ENCODE measurements around the gene MBNL2.

The MBNL2 gene

GRCh38 chr13:97356592-97356991 is 134.5 kb downstream of the MBNL2 start:
- Mint-ChIP-seq H3K4me3 (no peak overlapping the region), H3K9me3 (no peaks in the 10 kb centered on the region), H3K4me1 (peaks cover 3% of the 10 kb centered on the region), H3K27me3 (no peaks in the 10 kb centered on the region), H3K36me3 (peaks cover 35% of the 10 kb centered on the region), H3K27ac (no peak overlapping the region)
- DNase-seq (ENCODE audit: low spot score in 2 of 2) (no peak), ATAC-seq (ENCODE audit: low read depth) (no peak)

DNA sequence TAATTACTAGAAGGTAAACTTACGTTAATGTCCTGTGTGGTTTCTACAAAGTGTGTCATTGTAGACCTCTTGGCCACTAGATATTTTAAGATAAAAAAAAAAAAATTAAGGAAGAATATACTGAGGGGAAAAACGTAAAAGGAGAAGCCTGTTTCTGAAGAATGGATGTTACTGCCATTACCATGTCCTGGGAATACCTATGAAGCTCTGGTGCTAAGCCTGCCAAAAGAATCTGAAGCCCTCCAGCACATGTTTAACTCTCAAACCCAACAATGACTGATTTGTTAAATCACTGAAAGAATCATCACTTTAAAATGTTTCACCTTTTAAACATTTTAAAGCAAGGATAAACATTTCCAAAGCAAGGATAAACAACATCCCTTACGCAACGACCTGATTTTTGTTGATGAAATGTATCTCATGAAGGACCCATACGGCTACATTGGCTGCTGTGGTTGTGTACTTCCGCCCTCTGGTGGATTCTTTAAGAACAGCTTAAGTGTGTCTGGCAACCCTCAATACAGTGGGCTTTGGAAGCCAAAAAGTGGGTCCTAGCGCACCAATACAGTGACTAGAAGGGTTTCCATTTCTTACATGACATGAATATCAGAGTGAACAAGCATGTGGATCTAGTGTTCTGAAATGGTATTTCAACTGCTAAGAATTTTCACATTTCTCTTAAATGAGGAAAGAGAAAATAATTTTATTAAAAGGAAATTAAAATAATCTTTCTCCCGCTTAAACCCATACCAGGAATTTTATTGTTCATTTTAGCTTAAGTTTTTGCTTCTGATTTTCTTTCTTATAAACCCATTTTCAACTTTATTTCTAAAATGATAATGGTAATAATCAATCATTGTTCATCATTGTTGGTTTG is 137.3 kb downstream of the MBNL2 start:
- Mint-ChIP-seq H3K36me3 (peaks cover 45% of the 10 kb centered on the region), H3K27me3 (no peaks in the 10 kb centered on the region), H3K9me3 (no peaks in the 10 kb centered on the region), H3K27ac (no peak overlapping the region), H3K4me1 (peaks cover 11% of the 10 kb centered on the region), H3K4me3 (no peak overlapping the region)
- DNase-seq (ENCODE audit: low spot score in 2 of 2) (peak; percentile 42 to 49), ATAC-seq (ENCODE audit: low read depth) (peak; percentile 89)

- H3K36me3 Mint-ChIP-seq = peaks cover 46% of the 10 kb centered on the region
- no peak overlapping the region for H3K27ac Mint-ChIP-seq
- H3K4me3 Mint-ChIP-seq = no peak overlapping the region
- ATAC-seq (ENCODE audit: low read depth) = no peak
- no peak for DNase-seq (ENCODE audit: low spot score in 2 of 2)
- H3K4me1 Mint-ChIP-seq = peaks cover 11% of the 10 kb centered on the region
- H3K27me3 Mint-ChIP-seq = no peaks in the 10 kb centered on the region
- H3K9me3 Mint-ChIP-seq = no peaks in the 10 kb centered on the region
Observed at GRCh38 chr13:97360610-97361009, 138.5 kb downstream of the MBNL2 start.

DNA sequence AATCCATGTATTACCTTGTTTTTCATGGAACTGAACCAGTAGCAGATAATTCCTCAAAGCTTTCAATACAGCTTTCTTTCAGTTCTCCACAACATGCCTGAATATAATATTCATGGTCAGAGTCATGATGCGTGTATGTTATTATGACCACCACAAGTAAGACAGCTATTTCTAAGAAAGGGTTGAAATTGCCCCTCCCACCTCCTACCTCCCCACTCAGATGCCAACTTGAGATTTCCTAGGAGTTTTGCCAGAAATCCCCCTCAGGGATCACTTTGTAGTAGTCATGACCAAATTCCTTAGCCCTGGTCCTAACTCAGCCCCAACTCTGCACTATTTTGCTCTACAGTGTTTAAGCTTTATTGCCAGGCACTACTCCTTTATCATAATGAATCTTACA is 141.9 kb downstream of the MBNL2 start:
- DNase-seq (ENCODE audit: low spot score in 2 of 2) = no peak
- Mint-ChIP-seq H3K27ac (no peak overlapping the region), H3K27me3 (no peaks in the 10 kb centered on the region), H3K4me1 (peaks cover 24% of the 10 kb centered on the region), H3K36me3 (peaks cover 51% of the 10 kb centered on the region), H3K4me3 (no peak overlapping the region), H3K9me3 (no peaks in the 10 kb centered on the region)
- no peak for ATAC-seq (ENCODE audit: low read depth)

- DNase-seq (ENCODE audit: low spot score in 2 of 2) (no peak), ATAC-seq (ENCODE audit: low read depth) (no peak)
- Mint-ChIP-seq H3K4me3 (no peak overlapping the region), H3K27ac (no peak overlapping the region), H3K27me3 (no peaks in the 10 kb centered on the region), H3K9me3 (no peaks in the 10 kb centered on the region), H3K36me3 (peaks cover 48% of the 10 kb centered on the region), H3K4me1 (peaks cover 24% of the 10 kb centered on the region)
Observed at GRCh38 chr13:97364827-97365226, 142.7 kb downstream of the MBNL2 start.

DNA sequence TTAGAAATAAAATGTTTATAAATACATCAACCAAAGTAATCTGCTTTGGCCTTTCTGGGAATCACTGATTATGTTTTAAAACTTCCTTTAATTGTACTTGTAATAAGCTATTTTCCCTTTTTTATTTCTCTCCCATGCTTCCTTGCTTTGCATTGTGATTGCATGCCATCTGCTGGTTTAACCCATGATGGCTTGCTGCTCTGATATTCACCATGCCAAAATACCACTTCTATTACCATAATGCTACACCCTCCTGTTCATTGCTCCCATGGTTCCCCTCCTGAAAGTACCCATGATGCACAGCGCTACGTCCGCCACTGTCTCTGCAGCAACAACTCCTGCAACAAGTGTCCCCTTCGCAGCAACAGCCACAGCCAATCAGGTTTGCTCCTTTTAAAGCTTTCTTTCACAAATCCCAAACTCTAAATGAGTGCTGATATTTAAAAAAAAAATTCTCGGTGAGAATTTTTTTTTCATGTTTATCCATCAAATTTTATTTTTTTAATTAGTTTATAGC is 144.1 kb downstream of the MBNL2 start:
- no peak for ATAC-seq (ENCODE audit: low read depth)
- Mint-ChIP-seq H3K36me3 (peaks cover 45% of the 10 kb centered on the region), H3K4me1 (peaks cover 24% of the 10 kb centered on the region)

GRCh38 chr13:97367016-97367822 is 145.1 kb downstream of the MBNL2 start:
- Mint-ChIP-seq H3K9me3 (no peaks in the 10 kb centered on the region), H3K36me3 (peaks cover 43% of the 10 kb centered on the region), H3K4me1 (peaks cover 23% of the 10 kb centered on the region), H3K27ac (peak overlapping the region; percentile 49), H3K4me3 (no peak overlapping the region), H3K27me3 (no peaks in the 10 kb centered on the region)
- DNase-seq (ENCODE audit: low spot score in 2 of 2) (no peak), ATAC-seq (ENCODE audit: low read depth) (no peak)

More for the DNA sequence above, 144.1 kb downstream of the MBNL2 start:
- peak overlapping the region; percentile 15 for H3K27ac Mint-ChIP-seq
- no peak for DNase-seq (ENCODE audit: low spot score in 2 of 2)
- no peaks in the 10 kb centered on the region for H3K27me3 Mint-ChIP-seq
- no peak overlapping the region for H3K4me3 Mint-ChIP-seq
- H3K9me3 Mint-ChIP-seq = no peaks in the 10 kb centered on the region

- Mint-ChIP-seq H3K4me3 (peak overlapping the region; percentile 78), H3K36me3 (peaks cover 27% of the 10 kb centered on the region), H3K4me1 (peaks cover 15% of the 10 kb centered on the region), H3K27me3 (no peaks in the 10 kb centered on the region), H3K27ac (peak overlapping the region; percentile 73), H3K9me3 (no peaks in the 10 kb centered on the region)
- ATAC-seq (ENCODE audit: low read depth) (peak; percentile 63), DNase-seq (ENCODE audit: low spot score in 2 of 2) (no peak)
Observed at GRCh38 chr13:97369261-97369893, 147.2 kb downstream of the MBNL2 start.

DNA sequence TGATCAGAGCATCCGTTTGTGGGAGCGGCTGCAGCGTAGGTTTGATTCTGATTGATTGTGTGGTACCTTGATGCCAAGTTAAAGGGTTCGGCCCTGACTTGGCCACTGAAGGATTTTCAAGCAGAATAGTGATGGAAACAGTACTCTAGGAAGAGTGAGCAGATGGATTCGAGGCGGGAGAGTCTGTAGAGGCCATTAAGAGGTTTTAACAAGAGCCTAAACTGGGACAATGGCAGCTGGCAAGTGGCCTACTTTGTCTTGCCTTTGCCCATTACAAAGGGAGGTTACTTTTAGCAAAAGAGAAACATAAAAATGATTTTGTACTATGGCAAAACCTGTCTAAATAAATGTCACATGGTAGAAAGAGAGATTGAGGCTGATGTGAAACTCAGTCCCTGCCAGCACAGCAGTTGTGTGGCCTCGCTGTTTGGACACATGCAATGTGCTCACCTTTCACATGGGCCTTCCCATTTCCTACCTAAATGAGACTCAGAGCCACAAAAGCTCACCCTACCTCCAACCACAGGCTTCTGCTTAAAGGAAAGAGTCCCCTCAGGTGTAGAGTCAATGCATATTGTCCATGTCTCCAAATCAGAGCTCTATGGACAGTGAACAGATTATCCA is 149.5 kb downstream of the MBNL2 start:
- H3K4me3 Mint-ChIP-seq = no peak overlapping the region
- peaks cover 12% of the 10 kb centered on the region for H3K4me1 Mint-ChIP-seq
- no peak for DNase-seq (ENCODE audit: low spot score in 2 of 2)
- H3K27me3 Mint-ChIP-seq = no peaks in the 10 kb centered on the region
- ATAC-seq (ENCODE audit: low read depth) = no peak
- peaks cover 34% of the 10 kb centered on the region for H3K36me3 Mint-ChIP-seq
- no peak overlapping the region for H3K27ac Mint-ChIP-seq
- no peaks in the 10 kb centered on the region for H3K9me3 Mint-ChIP-seq

DNA sequence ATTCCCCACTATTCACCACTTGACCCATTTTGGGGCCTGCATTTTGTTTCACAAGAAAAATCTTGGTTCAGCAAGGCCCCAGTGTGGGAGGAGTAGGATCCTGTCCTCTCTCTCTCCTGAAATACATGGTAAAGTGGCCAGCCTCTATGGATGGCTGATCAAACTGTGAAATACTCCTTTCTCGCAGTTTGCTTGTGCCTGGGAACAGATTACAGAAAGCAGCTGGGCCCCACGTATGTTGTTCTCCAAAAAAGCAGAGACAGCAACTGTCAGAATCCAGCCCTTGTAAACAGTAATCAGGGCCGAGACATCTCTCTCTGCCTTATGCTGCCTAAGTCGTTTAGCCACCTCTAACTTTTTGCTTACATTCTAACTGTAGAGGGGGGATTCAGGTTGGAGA is 150.8 kb downstream of the MBNL2 start:
- Mint-ChIP-seq H3K4me1 (peaks cover 6% of the 10 kb centered on the region), H3K27ac (no peak overlapping the region), H3K36me3 (peaks cover 27% of the 10 kb centered on the region), H3K9me3 (no peaks in the 10 kb centered on the region), H3K27me3 (no peaks in the 10 kb centered on the region), H3K4me3 (no peak overlapping the region)
- DNase-seq (ENCODE audit: low spot score in 2 of 2) (no peak), ATAC-seq (ENCODE audit: low read depth) (no peak)

GRCh38 chr13:97373787-97374186 is 151.7 kb downstream of the MBNL2 start:
- Mint-ChIP-seq H3K9me3 (no peaks in the 10 kb centered on the region), H3K27me3 (no peaks in the 10 kb centered on the region), H3K27ac (no peak overlapping the region), H3K4me1 (peaks cover 2% of the 10 kb centered on the region), H3K36me3 (peaks cover 27% of the 10 kb centered on the region), H3K4me3 (no peak overlapping the region)
- ATAC-seq (ENCODE audit: low read depth) (no peak), DNase-seq (ENCODE audit: low spot score in 2 of 2) (no peak)

- H3K27ac Mint-ChIP-seq = no peak overlapping the region
- H3K27me3 Mint-ChIP-seq = no peaks in the 10 kb centered on the region
- H3K36me3 Mint-ChIP-seq = peaks cover 31% of the 10 kb centered on the region
- no peaks in the 10 kb centered on the region for H3K4me1 Mint-ChIP-seq
- no peaks in the 10 kb centered on the region for H3K9me3 Mint-ChIP-seq
- no peak for DNase-seq (ENCODE audit: low spot score in 2 of 2)
- H3K4me3 Mint-ChIP-seq = no peak overlapping the region
- no peak for ATAC-seq (ENCODE audit: low read depth)
Observed at GRCh38 chr13:97376981-97377380, 154.8 kb downstream of the MBNL2 start.

- DNase-seq (ENCODE audit: low spot score in 2 of 2) (no peak), ATAC-seq (ENCODE audit: low read depth) (no peak)
- Mint-ChIP-seq H3K4me3 (no peak overlapping the region), H3K9me3 (no peaks in the 10 kb centered on the region), H3K4me1 (peaks cover 2% of the 10 kb centered on the region), H3K27me3 (no peaks in the 10 kb centered on the region), H3K27ac (no peak overlapping the region), H3K36me3 (peaks cover 37% of the 10 kb centered on the region)
Observed at GRCh38 chr13:97379386-97379785, 157.3 kb downstream of the MBNL2 start.

Measured in memory B cell (primary cell).